GM19324 (cell line): ENCODE measurements around the gene CHD9.
"Not testable (repeated sequence)": the region's sequence is repeated elsewhere in the genome, so short reads cannot be mapped to it uniquely, and the experiment has no call there.

Source experiments
- ATAC-seq: cut with Tn5 transposase; IDR thresholded peaks from one replicate; pipeline ENCODE4 v1.9.1; 2021; ENCODE audit warnings: mild to moderate bottlenecking, moderate library complexity; ENCODE audit not compliant: unreplicated experiment, low FRiP score

Gene CHD9, protein sequence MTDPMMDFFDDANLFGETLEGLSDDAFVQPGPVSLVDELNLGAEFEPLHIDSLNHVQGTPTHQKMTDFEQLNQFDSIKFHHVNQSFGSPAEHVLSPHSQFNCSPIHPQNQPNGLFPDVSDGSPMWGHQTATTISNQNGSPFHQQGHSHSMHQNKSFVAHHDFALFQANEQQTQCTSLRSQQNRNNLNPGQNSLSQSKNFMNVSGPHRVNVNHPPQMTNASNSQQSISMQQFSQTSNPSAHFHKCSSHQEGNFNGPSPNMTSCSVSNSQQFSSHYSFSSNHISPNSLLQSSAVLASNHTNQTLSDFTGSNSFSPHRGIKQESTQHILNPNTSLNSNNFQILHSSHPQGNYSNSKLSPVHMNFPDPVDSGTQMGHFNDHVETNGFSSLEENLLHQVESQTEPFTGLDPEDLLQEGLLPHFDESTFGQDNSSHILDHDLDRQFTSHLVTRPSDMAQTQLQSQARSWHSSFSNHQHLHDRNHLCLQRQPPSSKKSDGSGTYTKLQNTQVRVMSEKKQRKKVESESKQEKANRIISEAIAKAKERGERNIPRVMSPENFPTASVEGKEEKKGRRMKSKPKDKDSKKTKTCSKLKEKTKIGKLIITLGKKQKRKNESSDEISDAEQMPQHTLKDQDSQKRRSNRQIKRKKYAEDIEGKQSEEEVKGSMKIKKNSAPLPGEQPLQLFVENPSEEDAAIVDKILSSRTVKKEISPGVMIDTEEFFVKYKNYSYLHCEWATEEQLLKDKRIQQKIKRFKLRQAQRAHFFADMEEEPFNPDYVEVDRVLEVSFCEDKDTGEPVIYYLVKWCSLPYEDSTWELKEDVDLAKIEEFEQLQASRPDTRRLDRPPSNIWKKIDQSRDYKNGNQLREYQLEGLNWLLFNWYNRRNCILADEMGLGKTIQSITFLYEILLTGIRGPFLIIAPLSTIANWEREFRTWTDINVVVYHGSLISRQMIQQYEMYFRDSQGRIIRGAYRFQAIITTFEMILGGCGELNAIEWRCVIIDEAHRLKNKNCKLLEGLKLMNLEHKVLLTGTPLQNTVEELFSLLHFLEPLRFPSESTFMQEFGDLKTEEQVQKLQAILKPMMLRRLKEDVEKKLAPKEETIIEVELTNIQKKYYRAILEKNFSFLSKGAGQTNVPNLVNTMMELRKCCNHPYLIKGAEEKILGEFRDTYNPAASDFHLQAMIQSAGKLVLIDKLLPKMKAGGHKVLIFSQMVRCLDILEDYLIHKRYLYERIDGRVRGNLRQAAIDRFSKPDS (N-terminal part only)

DNA sequence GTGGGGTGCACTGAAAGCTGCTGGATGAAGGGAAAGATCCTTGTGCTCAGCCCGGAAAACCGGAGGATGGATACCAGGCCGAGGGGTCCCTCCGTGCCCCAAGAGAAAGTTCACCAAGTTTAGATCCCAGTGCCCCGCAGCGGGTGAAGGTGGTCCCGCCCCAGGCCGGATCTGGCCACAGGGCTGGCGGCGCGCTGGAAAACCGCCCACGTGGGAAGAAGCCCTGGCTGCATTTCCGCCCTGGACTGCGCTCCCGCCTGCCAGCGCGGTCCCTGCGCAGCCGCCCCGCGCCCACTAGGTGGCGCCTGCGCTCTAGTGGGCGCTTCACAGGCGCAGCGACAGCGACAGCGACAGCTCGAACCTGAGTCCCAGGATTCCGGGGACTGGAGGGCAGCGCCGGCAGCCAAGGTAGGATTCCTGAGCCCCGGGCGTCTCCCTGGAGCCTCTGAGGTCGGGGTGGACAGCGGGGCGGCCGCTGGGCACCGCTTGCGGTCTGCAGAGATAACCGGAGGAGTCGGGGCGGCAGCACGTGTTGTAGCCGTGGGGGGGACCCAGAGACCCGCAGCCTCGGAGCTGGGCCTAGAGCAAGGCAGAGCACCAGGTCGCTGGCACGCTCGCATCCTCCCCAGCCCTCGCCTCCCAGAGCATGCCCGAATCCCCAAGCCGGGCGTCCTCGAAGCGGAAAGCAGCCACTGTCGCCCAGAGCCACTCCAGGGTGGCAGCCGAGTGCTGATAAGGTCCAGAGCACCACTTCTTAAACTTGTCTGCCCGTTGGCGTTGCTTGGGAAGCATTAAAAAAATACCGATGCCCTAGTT lies at the start of gene CHD9:
Gene CHD9 (plus strand): TSS at position 322 of the 816 bp plus-strand sequence. CDS start 101,099 bp downstream, outside the sequence.
- peak; percentile 83 for ATAC-seq

DNA sequence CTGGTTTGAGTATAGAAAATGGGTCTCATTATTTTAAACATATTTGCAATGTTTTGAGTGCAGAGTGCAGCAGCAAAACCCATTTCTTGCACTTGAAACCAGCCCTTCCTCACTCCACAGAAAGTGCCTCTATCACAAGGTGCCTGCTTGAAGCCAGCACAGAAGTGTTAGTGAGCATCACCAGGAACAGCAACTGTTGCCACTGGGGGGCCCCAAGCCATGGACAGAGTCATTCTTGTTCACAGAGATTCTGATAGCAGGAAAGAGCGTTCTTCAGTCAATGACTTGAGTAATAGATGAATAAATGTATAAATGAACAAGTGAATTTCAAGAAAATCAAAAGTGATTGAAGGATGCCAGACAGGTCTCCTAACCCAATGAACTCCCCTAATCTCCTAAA lies 47.7 kb upstream of the CHD9 start:
- ATAC-seq = no peak

DNA sequence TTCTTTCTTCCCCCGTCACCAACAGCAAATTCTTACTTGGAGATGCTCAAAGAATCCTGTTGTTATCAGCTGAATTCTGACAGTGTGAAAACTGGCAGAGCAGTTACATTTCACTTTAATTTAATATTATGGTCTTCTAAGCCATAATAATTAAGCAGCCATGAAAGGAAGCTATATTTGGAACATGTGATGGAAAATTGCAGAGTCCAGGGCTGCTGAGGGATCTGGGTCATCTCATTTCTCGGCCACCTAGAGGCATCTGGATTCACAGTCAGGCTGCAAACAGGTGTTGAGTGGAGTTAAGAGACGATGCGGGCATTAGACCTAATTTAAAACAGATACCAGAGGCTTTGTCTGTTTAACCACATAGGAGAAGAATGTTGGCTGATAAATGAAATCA lies 40.5 kb upstream of the CHD9 start:
- no peak for ATAC-seq

DNA sequence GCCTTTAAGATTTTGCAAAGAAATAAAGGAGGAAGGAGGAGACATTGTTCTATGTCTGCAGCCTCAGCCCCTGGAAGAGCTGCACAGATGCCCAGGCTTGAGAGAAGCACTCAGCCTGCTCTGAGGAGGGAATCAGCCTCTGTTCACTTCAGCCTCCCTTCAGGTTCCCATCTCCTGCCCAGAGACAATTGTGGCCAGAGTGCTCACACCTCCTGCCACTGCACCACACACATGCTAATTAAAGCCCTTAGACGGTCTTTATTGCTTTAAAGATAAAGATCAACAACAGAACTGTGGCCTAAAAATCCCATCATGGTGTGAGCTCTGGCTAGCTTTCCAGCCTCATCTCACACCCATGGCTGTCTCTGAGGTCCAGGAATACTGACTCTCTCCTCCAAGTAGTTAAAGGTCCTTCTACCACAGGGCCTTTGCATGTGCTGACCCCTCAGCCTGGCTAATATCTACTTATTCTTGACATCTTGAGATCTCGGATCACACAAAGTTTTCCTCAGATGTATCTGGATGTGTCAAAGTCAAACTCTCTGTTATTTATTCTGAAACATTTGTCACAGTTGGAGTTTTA lies 35.9 kb upstream of the CHD9 start:
- no peak for ATAC-seq

DNA sequence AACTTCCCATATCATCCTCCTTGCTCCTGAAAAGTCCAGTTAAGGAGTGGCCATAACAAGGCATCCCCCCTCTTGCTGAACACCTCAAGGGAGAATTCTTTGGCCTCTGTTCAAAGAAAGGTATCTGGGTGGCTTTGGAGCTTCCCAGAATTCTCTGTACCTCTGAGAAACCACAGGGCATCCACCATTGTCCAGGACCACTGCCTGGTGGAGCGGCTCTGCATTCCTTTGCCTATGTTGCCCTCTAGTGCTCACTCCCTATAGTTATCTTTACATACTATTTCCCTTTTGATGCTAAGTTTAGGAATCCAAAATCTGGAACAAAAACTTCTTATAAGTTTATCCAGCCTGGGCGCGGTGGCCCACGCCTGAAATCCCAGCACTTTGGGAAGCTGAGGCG lies 32.4 kb upstream of the CHD9 start:
- ATAC-seq = no peak

DNA sequence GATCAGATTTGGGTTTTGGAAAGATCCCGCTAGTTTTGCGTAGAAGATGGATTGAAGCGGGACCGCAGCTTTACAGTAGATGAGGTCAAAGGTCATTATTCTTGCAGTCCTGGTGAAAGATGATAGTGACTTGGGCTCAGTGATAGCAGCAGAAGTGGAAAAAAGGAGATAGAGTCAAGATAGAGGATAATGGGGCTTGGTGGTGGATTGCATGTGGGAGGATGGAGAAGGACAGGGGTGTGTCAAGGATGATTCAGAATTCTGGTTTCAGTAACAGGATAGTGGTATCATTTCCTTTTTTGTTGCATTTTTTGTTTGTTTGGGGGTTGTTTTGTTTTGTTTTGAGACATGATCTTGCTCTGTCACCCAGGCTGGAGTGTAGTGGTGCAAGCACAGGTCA lies 30.7 kb upstream of the CHD9 start:
- no peak for ATAC-seq

DNA sequence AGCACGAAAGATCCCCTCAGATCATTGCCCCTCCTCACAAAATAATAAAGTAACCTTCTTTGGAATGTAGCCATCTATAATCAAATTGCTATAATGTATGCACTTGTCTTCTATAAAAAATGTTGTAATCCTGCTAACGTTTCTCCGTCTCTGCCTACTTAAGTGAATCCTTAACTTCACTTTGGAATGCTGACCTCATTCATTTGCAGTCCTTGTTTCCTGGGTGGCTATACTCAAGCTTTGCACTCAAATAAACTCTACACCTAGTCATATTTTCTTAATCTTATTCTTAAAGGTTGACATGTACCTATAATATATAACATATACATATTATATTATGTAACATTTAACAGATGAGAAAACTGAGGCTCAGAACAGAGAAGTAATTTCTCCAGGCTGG lies 24.8 kb upstream of the CHD9 start:
- no peak for ATAC-seq

DNA sequence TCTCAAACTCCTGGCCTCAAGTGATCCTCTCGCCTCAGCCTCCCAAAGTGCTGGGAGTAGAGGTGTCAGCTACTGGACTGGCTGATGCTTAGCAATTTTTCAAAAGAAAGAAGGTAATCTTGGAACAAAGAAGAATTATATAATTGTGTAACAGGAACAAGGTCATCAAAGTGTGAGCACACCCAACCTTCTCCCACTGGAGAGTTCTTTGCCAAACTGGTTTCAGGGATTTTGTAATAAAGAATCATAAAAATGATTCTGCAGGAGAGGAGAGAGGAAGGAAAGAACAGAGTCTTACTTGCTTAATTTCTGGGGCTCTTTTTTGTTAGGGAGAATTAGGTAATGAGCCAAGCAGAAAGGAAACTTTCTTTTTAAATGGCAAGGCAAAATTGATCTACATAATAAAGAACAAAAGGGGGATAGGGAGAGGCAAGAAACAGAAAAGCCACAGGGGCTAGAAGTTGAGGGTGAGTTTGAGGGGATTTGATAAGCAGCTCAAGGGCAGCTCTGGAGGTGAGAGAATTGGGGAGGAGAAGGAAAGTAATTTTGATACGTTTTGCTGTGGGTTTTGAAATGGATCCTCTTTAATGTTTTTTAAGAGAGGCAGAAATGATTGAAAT lies 23.4 kb upstream of the CHD9 start:
- no peak for ATAC-seq

DNA sequence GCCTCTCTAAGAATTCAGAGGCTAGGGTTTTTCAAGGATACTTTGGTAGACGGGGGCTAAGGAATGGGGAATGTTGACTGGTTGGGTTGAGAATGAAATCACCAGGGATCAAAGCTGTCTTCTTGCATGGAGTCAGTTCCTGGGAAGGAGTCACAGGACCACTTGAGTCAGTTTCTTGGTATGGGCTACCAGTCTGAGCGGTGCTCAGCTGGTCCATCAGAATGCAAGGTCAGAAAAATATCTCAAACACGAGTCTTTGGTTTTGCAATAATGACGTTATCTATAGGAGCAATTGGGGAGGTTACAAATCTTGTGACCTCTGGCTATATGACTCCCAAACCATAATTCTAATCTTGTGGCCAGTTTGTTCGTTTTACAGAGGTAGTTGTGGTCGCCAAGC lies 20.5 kb upstream of the CHD9 start:
- no peak for ATAC-seq

DNA sequence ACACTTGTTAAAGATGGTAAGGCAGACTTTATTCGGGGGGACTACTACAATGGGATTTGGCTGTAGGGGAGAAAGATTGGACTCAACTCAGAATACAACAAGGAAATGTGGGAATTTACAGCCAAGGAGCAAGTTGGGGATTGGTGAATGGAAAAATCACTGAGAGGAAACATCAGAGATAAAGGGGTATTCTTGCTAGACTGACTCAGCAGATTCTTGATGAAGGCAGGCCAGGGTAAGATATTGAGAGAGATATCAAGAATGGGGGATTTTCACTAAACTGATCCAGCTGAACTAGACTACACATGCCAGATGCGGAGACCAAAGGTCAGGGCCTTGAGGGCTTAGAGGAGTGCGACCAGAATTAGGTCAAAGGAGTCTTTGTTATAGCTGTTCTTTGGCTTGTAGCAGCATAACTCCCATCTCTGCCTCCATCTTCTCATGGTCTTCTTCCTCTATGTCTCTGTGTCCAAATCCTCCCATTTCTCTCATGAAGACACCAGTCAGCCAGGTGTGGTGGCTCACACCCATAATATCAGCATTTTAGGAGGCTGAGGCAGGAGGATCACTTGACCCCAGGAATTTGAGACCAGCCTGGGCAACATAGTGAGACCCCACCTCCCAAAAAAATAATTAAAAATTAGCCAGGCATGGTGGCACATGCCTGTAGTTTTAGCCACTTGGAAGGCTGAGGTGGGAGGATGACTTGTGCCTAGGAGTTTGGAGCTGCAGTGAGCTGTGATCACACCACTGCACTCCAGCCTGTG lies 19.4 kb upstream of the CHD9 start:
- ATAC-seq = no peak

DNA sequence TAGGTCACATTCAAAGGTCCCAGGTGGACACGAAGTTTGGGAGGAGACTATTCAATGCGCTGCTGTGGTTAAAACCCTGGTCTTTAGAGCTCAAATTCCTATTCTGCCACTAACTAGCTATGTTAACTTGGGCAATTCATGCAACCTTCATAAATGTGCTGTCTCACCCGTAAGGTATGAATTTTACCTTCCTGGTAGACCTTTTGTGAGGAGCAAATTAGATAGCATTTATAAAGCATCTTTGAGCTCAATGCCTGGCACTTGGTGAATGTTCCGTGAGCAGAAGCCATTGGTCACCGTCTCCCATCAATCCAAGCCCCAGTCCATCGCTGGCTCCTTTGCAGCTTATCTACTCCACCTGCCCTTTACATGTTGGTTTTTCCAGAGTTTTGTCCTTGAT lies 18.7 kb upstream of the CHD9 start:
- no peak for ATAC-seq

DNA sequence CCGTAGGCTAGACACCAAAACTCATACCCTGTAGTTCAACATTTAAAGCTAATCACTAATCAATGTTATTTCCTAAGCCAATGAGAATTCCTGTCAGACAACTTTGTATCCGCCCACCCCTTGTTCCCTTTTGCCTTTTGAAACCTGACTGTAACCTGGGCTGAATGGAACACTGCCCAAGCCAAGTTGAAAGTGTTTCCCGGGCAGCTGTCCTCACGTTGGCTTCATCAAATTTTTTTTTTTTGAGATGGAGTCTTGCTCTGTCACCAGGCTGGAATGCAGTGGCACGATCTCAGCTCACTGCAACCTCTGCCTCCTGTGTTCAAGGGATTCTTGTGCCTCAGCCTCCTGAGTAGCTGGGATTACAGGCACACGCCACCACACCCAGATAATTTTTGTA lies 18.1 kb upstream of the CHD9 start:
- not testable (repeated sequence) for ATAC-seq

DNA sequence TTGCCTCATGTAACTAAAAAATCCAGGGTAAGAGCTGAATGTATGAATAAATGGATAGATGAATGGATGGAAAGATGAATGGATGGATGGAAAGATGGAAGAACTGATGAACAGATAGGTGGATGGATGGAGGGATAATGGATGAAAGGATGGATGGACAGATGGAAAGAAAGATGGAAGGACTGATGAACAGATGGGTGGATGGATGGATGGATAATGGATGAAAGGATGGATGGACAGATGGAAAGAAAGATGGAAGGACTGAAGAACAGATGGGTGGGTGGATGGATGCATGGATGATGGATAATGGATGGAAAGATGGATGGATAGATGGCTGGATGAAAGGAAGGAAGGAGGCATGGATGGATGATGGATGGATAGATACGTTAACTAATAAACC lies 14.0 kb upstream of the CHD9 start:
- no peak for ATAC-seq

DNA sequence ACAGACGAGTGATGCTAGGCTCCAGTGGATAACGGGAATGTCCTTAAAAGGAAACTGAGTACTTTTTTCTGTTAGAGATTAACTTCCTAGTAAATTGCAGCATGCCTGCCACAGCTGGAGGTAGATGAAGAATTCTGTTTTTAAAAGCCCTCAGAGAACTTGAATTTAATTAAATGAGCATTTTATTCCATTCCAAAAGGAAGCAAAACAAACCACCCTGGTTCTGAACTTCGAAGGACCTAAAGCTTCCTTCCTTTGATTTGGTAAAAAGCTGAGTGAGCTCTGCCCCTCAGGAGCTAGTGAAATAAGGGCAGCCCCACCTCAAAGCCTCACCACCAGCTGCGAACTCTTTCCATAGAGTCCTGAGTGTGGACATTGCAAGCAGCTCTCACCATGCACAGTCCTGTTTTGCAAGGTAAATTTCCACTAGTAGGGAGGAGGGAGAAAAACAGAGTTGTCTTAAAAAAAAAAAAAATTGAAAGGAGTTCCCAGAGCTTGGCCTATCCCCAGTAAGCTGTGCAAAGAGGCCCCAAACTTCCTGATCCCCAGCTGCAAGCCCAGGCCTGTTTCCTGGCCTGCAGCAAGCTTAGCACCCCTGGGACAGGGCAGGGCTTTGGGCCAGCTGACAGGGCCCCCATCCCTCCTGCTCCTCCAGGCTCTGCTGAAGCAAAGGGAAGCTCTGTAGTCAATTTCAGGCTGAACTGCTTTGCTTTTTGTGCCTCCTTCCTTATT lies 13.3 kb upstream of the CHD9 start:
- ATAC-seq = no peak

DNA sequence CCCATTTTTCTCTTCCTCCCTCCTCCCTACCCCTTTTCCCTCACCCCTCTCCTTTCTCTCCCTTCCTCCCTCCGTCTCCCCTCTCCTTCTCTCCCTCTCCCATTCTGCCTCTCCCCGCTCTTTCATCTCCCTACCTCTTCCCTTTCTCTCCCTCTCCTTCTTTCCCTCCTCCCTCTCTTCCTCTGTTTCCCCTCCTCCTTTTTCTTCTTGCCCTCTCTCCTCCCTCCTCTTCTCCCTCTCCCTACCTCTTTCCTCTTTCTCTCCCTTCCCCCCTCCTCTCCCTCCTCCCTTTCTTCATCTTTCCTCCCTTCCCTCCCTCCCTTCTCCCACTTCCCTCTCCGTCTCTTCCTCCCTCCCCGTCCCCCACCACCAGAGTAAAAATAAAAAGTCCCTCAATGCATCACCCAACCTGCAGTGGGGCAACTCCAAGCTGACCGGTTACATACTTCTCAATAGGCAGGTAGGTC lies 12.5 kb upstream of the CHD9 start:
- ATAC-seq = no peak

DNA sequence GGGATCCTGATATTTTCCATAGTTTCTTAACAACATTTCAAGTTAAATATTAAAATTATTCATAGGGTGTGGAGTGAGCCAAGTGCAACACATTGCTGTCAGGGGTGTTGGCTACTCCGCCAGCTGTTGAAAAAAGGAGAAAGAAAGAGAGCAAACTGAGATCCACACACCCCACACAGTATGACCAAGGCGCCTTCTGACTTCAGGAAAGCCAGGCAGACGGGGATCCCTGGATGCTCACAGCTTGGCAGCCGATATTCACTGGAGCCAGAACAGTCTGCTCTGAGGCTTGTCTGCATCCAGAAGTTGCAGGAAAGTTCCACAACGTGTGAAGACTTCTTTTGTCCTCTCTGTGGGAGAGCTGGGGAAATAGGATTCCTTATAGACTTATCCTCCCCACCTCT lies 11.4 kb upstream of the CHD9 start:
- no peak for ATAC-seq

DNA sequence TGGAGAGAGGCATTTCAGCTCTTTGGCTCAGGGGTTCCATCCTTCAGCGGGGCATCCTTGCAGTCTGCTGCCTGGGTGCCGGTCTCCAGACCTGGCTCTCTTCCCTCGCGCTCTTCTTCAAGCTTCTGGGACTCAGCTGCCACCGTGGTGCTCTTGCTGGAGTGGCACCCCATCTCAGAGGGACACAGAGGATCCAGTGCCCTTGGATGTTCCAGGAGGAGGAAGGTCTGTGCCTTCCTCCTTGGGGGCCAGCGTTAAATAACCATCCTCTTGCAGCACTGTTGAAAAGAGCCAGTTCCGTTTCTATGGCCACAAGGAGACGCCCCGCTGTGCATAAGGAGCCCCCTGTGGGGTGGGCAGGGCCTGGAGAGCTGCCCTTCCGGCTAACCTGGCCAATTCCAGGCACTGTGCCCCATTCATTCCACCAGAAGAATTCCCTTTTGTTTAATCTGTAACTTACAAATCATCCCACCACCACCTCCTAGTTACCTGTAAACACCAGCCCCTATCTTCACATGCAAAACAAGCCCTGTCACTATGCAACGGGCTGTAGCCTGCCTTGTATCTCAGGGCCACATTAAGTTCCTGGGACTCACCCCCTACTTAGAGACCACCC lies 10.7 kb upstream of the CHD9 start:
- no peak for ATAC-seq
